MM.1S (cell line): Measurements from ENCODE around the gene PTPN1.

Experiments used
- DNase-seq: peaks from one replicate; pipeline ENCODE4 v3.0.0-alpha.2; 2015
- H2AFZ ChIP-seq: fragments of 300-600 bp; sonication (generic); 2 replicates; pipeline ENCODE4 v1.6.0; 2016; ENCODE audit warnings: antibody characterized with exemption, low read length
- H3F3A ChIP-seq: fragments of 300-600 bp; sonication (generic); 2 replicates; pipeline ENCODE4 v1.6.1; 2016; ENCODE audit warnings: mild to moderate bottlenecking, antibody characterized with exemption, low read length, moderate library complexity, mixed read lengths; ENCODE audit not compliant: insufficient read depth
- H3K27ac ChIP-seq: fragments of 300-600 bp; sonication (generic); 2 replicates; pipeline ENCODE4 v1.5.1; 2016; ENCODE audit warnings: mild to moderate bottlenecking, low read length
- H3K27me3 ChIP-seq: fragments of 300-600 bp; sonication (generic); replicated peaks from 2 replicates; pipeline ENCODE4 v1.6.0; 2016; ENCODE audit warnings: low read length; ENCODE audit not compliant: insufficient read depth
- H3K36me3 ChIP-seq: fragments of 300-600 bp; sonication (generic); replicated peaks from 2 replicates; pipeline ENCODE4 v1.6.1; 2016; ENCODE audit warnings: mild to moderate bottlenecking, low read length, mixed read lengths; ENCODE audit not compliant: insufficient read depth
- H3K4me1 ChIP-seq: fragments of 300-600 bp; sonication (generic); 2 replicates; pipeline ENCODE4 v1.6.1; 2016; ENCODE audit warnings: low read length, mixed read lengths
- H3K4me2 ChIP-seq: fragments of 300-600 bp; sonication (generic); 2 replicates; pipeline ENCODE4 v1.6.0; 2016; ENCODE audit warnings: low read depth, low read length
- H3K4me3 ChIP-seq: fragments of 300-600 bp; sonication (generic); 2 replicates; pipeline ENCODE4 v1.5.1; 2016; ENCODE audit warnings: low read length, mixed read lengths
- H3K79me2 ChIP-seq: fragments of 300-600 bp; sonication (generic); 2 replicates; pipeline ENCODE4 v1.6.1; 2016; ENCODE audit warnings: mixed run types, low read length, mixed read lengths
- H3K9ac ChIP-seq: fragments of 300-600 bp; sonication (generic); 2 replicates; pipeline ENCODE4 v1.6.1; 2016; ENCODE audit warnings: low read length, mixed read lengths
- H3K9me2 ChIP-seq: fragments of 300-600 bp; sonication (generic); replicated peaks from 2 replicates; pipeline ENCODE4 v1.6.1; 2016; ENCODE audit warnings: mild to moderate bottlenecking, low read length, mixed read lengths; ENCODE audit not compliant: insufficient read depth
- H3K9me3 ChIP-seq: fragments of 300-600 bp; sonication (generic); replicated peaks from 2 replicates; pipeline ENCODE4 v1.6.1; 2016; ENCODE audit warnings: mild to moderate bottlenecking, low read length, mixed read lengths; ENCODE audit not compliant: insufficient read depth
- H4K20me1 ChIP-seq: fragments of 300-600 bp; sonication (generic); 2 replicates; pipeline ENCODE4 v1.6.1; 2016; ENCODE audit warnings: mild to moderate bottlenecking, low read length, moderate library complexity, mixed read lengths; ENCODE audit not compliant: insufficient read depth
- EZH2 ChIP-seq: fragments of 300-600 bp; sonication (generic); optimal IDR thresholded peaks from 2 replicates; pipeline ENCODE3; 2017; ENCODE audit warnings: low read depth, mild to moderate bottlenecking, antibody characterized with exemption, low read length, mixed read lengths
- EZH2phosphoT487 ChIP-seq: fragments of 300-600 bp; sonication (generic); IDR thresholded peaks from 2 replicates; pipeline ENCODE4 v1.6.1; 2018; ENCODE audit warnings: antibody characterized with exemption, low read length
- TF ChIP-seq, protein P1 (sequence below): fragments of 300-600 bp; sonication (generic); IDR thresholded peaks from 2 replicates; pipeline ENCODE4 v1.5.1; 2016; ENCODE audit warnings: antibody characterized with exemption, low read length, mixed read lengths

Gene PTPN1

DNA sequence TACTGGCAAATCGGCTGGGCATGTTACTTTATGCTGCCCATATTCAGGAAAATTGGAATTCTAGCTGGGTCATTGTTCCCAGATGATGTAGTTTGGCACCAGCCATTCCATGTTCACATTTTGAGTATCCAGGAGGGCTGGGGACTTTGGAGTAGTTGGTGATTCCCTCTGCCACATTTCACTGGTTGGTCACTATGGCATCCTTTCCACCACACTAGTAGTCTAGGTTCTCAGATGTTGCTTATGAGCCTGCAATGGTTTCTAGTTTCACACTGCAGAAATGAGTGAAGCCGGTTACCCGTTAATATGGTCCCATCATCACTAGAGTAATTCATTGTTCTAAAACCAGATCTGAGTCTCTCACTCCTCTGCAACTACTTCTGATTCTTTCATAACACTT is 4.6 kb downstream of the PTPN1 start:
- Histone ChIP-seq H4K20me1 (peaks cover 6% of the 10 kb centered on the region; the same call in 1 of the 2 replicates), H3K9ac (no peak overlapping the region), H3K4me1 (peaks cover 43% of the 10 kb centered on the region), H3K4me3 (no peak overlapping the region), H3K4me2 (no peak overlapping the region), H3F3A (peaks cover 4% of the 10 kb centered on the region; the same call in 1 of the 2 replicates), H3K27me3 (no peaks in the 10 kb centered on the region), H3K9me3 (no peaks in the 10 kb centered on the region), H2AFZ (no peak overlapping the region), H3K9me2 (no peaks in the 10 kb centered on the region), H3K79me2 (peaks cover 95% of the 10 kb centered on the region), H3K27ac (no peak overlapping the region; the same call in 1 of the 2 replicates), H3K36me3 (no peaks in the 10 kb centered on the region)
- TF ChIP-seq EZH2: no peak
- TF ChIP-seq EZH2phosphoT487: no peak
- TF ChIP-seq, protein P1, sequence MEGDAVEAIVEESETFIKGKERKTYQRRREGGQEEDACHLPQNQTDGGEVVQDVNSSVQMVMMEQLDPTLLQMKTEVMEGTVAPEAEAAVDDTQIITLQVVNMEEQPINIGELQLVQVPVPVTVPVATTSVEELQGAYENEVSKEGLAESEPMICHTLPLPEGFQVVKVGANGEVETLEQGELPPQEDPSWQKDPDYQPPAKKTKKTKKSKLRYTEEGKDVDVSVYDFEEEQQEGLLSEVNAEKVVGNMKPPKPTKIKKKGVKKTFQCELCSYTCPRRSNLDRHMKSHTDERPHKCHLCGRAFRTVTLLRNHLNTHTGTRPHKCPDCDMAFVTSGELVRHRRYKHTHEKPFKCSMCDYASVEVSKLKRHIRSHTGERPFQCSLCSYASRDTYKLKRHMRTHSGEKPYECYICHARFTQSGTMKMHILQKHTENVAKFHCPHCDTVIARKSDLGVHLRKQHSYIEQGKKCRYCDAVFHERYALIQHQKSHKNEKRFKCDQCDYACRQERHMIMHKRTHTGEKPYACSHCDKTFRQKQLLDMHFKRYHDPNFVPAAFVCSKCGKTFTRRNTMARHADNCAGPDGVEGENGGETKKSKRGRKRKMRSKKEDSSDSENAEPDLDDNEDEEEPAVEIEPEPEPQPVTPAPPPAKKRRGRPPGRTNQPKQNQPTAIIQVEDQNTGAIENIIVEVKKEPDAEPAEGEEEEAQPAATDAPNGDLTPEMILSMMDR: no peak
- no peak for DNase-seq

DNA sequence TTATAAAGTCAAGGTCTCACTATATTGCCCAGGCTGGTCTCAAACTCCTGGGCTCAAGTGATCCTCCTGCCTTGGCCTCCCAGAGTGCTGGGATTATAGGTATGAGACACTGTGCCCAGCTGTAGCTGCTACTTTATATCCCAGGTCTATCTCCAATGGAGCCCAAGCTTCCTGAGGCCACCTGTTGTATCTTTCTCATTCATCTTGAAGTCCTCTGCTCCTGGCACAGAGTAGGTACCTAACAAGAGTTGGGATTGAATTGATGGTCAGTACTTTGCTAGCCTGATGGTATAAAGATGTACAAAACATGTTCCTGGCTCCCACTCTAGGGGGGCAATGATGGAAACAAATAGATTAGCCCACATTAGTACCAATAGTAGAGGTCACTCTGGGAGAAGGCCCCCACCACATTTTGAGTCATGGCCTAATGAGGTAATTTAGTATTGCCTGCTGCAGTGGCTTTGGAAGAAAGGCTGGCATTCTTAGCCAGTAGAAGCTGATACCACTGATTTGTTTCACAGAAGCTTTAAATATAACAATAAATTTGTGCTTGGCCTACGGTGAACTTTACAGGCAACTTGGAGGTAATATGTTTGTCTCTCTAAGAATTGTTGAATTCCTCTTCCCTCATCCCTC is 5.4 kb downstream of the PTPN1 start:
- no peak for TF ChIP-seq EZH2phosphoT487
- no peak for TF ChIP-seq EZH2
- TF ChIP-seq, protein P1: no peak

DNA sequence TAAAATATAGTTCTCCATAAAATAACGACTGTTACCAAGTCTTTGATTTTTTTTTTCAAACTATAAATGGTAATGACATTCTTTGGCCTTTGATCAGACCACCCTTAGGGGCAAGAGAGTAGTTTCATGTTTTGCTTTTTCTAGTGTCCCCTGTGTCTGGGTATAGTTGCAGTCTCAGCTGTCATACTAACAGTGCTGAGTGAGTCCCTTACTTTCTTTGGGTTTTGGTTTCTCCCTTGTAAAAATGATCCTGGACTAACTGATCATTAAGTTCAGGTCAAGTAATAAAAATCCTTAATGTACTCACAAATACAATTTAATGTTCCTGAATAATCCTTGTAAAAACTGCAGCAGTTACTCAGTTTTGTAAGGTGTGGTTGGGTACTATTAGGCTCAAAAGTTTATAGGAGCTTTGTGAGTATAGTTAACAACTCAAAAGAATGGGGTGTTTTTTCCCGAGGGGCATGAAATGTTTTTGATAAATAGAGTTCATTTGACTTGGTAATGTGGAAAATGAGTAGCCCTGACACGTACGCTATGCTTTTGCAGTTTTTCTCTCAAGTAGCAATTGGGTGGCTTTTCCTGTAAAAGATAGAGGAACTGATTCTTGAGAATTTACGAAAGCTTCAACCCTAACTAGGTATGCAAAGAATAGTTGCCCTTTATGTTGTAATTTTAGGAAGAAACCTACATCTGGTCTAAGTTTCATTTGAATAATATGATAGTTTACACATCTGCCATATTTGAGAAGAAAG is 6.2 kb downstream of the PTPN1 start:
- H3K27me3 ChIP-seq: no peaks in the 10 kb centered on the region
- no peak overlapping the region for H3K9ac ChIP-seq
- H3K79me2 ChIP-seq: peaks cover 98% of the 10 kb centered on the region
- no peak for TF ChIP-seq EZH2phosphoT487
- TF ChIP-seq, protein P1: no peak
- TF ChIP-seq EZH2: no peak
- 0 out of 2 replicates have a peak, but pooled peaks cover 4% of the 10 kb centered on the region for H3F3A ChIP-seq
- H3K36me3 ChIP-seq: no peaks in the 10 kb centered on the region
- peak overlapping the region; percentile 53; the same call in 1 of the 2 replicates for H3K27ac ChIP-seq
- H3K9me2 ChIP-seq: no peaks in the 10 kb centered on the region
- H3K4me3 ChIP-seq: no peak overlapping the region
- peaks cover 39% of the 10 kb centered on the region for H3K4me1 ChIP-seq
- peak overlapping the region; percentile 5; the same call in 1 of the 2 replicates for H3K4me2 ChIP-seq
- H3K9me3 ChIP-seq: no peaks in the 10 kb centered on the region
- H2AFZ ChIP-seq: no peak overlapping the region
- DNase-seq: no peak
- peaks cover 6% of the 10 kb centered on the region; the same call in 1 of the 2 replicates for H4K20me1 ChIP-seq

More for the DNA sequence above, 5.4 kb downstream of the PTPN1 start:
- Histone ChIP-seq H3F3A (0 out of 2 replicates have a peak, but pooled peaks cover 4% of the 10 kb centered on the region), H3K9me2 (no peaks in the 10 kb centered on the region), H3K36me3 (no peaks in the 10 kb centered on the region), H3K27ac (peak overlapping the region; percentile 53; the same call in 1 of the 2 replicates), H3K4me3 (no peak overlapping the region), H3K4me2 (no peak overlapping the region), H2AFZ (no peak overlapping the region), H3K79me2 (peaks cover 98% of the 10 kb centered on the region), H3K4me1 (peaks cover 43% of the 10 kb centered on the region), H3K9me3 (no peaks in the 10 kb centered on the region), H3K9ac (no peak overlapping the region), H3K27me3 (no peaks in the 10 kb centered on the region), H4K20me1 (peaks cover 6% of the 10 kb centered on the region; the same call in 1 of the 2 replicates)
- no peak for DNase-seq
